Right lobe of liver (tissue), 4 donors: ENCODE results near the gene MBNL2.

Experiments
- POLR2A ChIP-seq: fragments of 450-650 bp; IDR thresholded peaks from one replicate; pipeline ENCODE4 v1.6.1; 2017; ENCODE audit warnings: antibody characterized with exemption, mild to moderate bottlenecking
- TF ChIP-seq, protein P1 (sequence below), 4 donors: fragments of 200-600 bp in 3 of 4; fragments of 450-650 bp in 1 of 4; IDR thresholded peaks; one replicate each; pipeline versions ENCODE4 v1.5.1 to v1.8.0; 2016 to 2022; ENCODE audit warnings: antibody characterized with exemption in 4 of 4, mild to moderate bottlenecking in 2 of 4
- donor health status: DM: no; HTN: no; CAD: no.
- donor health status: DM: no; HTN: no; CAD: no.
- donor health status: DM: no; HTN: yes; CAD: no.

DNA sequence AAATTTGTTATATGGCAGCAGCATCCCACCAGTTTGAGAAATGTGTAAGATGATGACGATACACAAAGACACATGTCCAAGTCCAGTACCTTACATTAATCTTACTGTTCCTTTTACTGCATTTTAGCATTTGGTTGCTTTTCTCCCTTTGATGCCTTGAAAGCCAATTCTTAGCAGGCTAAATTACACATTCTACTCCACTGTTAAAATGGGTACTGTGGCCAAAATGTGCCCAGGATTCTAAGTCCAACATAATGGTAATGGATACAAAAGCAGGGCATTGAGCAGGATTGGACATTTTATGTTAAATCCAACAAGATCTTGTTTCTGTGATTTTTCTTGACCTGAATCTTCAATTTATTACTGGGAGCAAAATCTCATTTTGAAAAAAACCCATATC is 159.1 kb downstream of the MBNL2 start:
- no peak for TF ChIP-seq POLR2A
- TF ChIP-seq, protein P1, sequence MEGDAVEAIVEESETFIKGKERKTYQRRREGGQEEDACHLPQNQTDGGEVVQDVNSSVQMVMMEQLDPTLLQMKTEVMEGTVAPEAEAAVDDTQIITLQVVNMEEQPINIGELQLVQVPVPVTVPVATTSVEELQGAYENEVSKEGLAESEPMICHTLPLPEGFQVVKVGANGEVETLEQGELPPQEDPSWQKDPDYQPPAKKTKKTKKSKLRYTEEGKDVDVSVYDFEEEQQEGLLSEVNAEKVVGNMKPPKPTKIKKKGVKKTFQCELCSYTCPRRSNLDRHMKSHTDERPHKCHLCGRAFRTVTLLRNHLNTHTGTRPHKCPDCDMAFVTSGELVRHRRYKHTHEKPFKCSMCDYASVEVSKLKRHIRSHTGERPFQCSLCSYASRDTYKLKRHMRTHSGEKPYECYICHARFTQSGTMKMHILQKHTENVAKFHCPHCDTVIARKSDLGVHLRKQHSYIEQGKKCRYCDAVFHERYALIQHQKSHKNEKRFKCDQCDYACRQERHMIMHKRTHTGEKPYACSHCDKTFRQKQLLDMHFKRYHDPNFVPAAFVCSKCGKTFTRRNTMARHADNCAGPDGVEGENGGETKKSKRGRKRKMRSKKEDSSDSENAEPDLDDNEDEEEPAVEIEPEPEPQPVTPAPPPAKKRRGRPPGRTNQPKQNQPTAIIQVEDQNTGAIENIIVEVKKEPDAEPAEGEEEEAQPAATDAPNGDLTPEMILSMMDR (IDR thresholded peaks at IDR 0.05) = no peak
